WI38 (cell line): Measurements from ENCODE around the gene FAU.

ENCODE experiments used
- H3K4me3 ChIP-seq: 2 replicates; pipeline ENCODE4 v1.5.1; 2011; ENCODE audit warnings: low read depth, mild to moderate bottlenecking, control low read depth, low read length
- TF ChIP-seq, protein P1 (sequence below): IDR thresholded peaks from 2 replicates; pipeline ENCODE4 v1.5.1; 2012; ENCODE audit warnings: low read depth, mild to moderate bottlenecking, control low read depth, low read length

FAU gene

DNA sequence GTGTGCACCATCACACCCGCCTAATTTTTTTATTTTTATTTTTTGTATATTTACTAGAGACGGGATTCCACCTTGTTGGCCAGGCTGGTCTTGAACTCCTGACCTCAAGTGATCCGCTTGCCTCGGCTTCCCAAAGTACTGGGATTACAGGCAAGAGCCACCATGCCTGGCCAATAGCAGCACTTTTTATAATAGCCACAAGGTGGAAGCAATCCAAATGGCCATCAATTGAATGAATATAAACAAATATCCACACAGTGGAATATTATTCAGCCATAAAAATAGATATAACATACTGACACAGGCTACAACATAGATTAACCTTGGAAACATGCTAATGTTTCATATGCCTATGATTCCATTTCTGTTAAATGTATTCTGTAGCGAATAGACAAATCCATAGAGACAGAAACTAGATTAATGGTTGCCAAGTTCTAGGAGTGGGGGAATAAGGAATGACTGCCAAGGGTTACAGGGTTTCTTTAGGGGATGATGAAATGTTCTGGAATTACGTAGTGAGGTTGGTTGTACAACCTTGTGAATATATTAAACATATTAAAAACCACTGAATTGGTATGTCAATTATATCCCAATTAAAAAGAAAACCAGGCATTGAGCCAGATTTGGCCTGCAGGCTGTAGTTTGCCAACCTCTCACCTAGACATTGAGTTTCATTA, 21.1 kb downstream of the FAU start:
- TF ChIP-seq, protein P1, sequence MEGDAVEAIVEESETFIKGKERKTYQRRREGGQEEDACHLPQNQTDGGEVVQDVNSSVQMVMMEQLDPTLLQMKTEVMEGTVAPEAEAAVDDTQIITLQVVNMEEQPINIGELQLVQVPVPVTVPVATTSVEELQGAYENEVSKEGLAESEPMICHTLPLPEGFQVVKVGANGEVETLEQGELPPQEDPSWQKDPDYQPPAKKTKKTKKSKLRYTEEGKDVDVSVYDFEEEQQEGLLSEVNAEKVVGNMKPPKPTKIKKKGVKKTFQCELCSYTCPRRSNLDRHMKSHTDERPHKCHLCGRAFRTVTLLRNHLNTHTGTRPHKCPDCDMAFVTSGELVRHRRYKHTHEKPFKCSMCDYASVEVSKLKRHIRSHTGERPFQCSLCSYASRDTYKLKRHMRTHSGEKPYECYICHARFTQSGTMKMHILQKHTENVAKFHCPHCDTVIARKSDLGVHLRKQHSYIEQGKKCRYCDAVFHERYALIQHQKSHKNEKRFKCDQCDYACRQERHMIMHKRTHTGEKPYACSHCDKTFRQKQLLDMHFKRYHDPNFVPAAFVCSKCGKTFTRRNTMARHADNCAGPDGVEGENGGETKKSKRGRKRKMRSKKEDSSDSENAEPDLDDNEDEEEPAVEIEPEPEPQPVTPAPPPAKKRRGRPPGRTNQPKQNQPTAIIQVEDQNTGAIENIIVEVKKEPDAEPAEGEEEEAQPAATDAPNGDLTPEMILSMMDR: no peak
- H3K4me3 ChIP-seq: no peak overlapping the region

GRCh38 chr11:65096926-65097325, 25.0 kb downstream of the FAU start:
- TF ChIP-seq, protein P1: no peak
- peak overlapping the region; percentile 78 for H3K4me3 ChIP-seq

DNA sequence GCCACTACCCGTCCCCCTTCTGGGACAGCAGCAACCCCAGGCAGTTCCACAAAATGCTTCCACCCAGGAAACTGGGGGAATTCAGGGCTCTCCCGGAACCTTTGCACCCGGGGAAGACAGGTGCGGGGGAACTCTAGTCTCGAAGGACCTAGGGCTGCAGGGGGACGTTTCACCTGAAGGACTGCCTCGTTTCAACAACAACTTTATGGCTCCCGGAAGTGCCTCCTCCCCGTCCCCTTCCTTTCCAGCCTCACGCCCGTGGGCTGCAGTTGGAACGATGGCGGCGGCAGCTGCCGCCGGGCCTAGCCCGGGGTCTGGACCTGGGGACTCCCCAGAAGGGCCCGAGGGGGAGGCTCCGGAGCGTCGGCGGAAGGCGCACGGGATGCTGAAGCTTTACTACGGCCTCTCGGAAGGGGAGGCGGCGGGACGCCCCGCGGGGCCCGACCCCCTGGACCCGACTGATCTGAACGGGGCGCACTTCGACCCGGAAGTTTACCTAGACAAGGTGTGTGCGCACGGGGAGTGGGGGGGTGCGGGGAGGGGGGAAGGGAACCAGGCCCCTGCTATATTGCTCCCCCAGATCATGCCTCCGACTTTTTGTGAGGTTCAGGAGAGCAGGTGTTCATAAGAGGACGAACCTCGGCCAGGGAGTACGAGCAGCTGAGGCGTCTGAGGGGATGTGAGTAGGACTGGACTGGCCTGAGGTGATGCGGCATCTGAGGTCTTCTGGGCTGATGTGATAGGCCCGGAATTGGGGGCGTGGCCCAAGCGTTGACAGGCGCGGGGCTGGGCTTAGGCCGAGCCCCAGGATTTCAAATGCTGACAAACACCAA, 25.7 kb downstream of the FAU start, which contains the start of gene VPS51:
TSS of gene VPS51 (plus strand) at position 241 of the 833 bp plus-strand sequence. CDS start at position 278, 37 bp downstream.
- TF ChIP-seq, protein P1: no peak
- peak within 1 kb of the TSS; percentile 78 for H3K4me3 ChIP-seq

DNA sequence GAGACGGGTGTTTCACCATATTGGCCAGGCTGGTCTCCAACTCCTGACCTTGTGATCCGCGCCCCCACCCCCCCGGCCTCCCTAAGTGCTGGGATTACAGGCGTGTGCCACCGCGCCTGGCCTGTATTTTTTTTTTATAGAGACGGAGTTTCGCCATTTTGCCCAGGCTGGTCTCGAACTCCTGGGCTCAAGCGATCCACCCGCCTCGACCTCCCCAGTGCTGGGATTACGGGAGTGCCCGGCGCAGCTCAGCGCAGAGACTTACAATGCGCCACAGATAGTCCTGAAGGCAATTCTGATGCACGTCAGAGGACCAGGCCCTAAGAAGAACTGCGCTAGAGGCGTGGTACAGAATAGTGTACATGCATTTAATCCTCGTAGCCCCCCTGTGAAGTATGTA, 26.5 kb downstream of the FAU start:
- TF ChIP-seq, protein P1: no peak

DNA sequence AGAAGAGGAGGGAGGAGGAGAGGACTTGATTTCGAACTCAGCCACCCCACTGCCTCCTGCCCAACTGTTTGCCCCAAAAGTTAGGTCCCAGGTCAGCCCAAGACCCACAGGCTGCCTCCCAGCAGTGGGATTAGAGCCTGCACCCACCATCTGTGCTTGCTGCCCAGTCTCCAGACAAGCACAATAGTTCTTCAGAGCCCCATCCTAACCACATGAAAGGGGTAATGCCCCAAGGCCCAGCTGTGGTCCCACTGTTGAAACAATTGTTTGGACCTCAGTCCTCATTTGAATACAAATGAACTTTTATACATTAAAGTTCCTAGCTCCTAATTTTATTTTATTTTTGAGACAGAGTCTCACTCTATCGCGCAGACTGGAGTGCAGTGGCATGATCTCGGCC, 31.3 kb downstream of the FAU start:
- TF ChIP-seq, protein P1: no peak
- no peak overlapping the region for H3K4me3 ChIP-seq

More for the DNA sequence above, 26.5 kb downstream of the FAU start:
- H3K4me3 ChIP-seq: peak overlapping the region; percentile 78

DNA sequence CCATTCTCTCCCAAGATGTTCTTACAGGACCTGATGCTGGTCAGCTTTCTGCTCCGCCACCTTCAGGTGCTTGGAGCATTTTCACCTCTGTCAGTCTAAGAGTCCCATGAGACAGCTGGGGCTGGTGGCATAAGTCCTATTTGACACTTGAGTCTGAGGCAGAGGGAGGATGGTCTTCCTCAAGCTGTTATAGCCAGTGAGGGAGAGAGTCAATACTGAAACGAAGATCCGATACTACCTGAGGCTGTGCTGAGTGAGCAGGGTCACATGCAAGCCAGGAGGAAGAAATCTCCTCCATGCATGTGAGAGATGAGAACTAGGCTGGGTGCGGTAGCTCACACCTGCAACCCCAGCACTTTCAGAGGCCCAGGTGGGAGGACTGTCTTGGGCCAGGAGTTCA, 32.3 kb downstream of the FAU start:
- no peak overlapping the region for H3K4me3 ChIP-seq
- TF ChIP-seq, protein P1: no peak

DNA sequence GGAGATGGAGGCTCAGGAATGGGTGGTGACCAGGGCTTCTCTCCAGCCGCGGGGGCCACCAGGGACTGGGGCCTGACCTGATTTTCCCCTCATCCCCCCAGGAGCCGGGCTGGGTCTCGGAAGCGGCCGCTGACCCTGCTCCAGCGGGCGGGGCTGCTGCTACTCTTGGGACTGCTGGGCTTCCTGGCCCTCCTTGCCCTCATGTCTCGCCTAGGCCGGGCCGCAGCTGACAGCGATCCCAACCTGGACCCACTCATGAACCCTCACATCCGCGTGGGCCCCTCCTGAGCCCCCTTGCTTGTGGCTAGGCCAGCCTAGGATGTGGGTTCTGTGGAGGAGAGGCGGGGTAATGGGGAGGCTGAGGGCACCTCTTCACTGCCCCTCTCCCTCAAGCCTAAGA, 34.1 kb downstream of the FAU start:
- TF ChIP-seq, protein P1: no peak
- H3K4me3 ChIP-seq: no peak overlapping the region
